ENCODE data around the gene SPARC.

The SPARC gene

DNA sequence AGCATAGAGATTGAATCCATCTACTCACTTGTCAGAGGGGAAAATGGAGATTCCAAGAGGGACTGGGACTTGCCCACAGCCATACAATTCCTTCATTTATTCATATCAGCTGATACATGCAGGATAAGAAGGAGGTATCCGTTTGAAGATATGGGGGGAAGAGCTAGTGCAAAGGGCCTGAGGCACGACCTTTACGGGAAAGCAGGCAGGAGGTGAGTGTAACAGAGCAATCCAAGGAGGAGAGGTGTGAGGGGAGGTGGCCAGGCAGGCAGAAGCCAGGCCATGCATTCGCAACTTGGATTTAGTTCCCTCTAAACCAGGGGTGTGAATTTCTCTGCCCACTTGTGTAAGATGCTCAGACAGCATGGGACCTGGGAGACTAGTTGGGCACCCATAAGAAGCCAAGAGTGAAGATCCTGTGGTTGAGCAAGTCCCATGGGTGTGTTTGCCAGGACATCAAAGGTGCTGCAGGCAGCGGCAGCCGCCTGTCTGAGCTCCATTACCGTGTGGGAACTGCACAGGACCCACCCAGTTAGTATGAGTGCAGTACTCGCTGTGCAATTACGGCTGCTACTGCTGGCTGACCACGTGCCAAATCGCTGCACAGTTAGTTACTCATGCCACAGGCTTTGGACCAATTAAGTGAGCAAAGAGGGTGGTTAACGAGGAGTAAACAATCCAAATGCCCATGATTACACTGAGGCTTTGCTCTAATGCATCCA lies 64.2 kb downstream of the SPARC start:
- no peaks in the 10 kb centered on the region for H3K9me2 ChIP-seq (replicated peaks; ENCODE audit: low read depth, low read length)
- H3K4me3 ChIP-seq (ENCODE audit: low read length, poor library complexity, severe bottlenecking), result no peak overlapping the region
- H4K20me1 ChIP-seq (ENCODE audit: insufficient read depth, low read length, poor library complexity, severe bottlenecking), result no peaks in the 10 kb centered on the region
- H3K9ac ChIP-seq (ENCODE audit: low read depth, low read length, poor library complexity, severe bottlenecking), result no peak overlapping the region
- H3K4me2 ChIP-seq (ENCODE audit: low read depth, low read length, poor library complexity, severe bottlenecking), result no peak overlapping the region
- H2AFZ ChIP-seq (ENCODE audit: low read length), result no peak overlapping the region
- TF ChIP-seq, protein P1, sequence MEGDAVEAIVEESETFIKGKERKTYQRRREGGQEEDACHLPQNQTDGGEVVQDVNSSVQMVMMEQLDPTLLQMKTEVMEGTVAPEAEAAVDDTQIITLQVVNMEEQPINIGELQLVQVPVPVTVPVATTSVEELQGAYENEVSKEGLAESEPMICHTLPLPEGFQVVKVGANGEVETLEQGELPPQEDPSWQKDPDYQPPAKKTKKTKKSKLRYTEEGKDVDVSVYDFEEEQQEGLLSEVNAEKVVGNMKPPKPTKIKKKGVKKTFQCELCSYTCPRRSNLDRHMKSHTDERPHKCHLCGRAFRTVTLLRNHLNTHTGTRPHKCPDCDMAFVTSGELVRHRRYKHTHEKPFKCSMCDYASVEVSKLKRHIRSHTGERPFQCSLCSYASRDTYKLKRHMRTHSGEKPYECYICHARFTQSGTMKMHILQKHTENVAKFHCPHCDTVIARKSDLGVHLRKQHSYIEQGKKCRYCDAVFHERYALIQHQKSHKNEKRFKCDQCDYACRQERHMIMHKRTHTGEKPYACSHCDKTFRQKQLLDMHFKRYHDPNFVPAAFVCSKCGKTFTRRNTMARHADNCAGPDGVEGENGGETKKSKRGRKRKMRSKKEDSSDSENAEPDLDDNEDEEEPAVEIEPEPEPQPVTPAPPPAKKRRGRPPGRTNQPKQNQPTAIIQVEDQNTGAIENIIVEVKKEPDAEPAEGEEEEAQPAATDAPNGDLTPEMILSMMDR (conservative IDR thresholded peaks at IDR 0.05; ENCODE audit: low read length), result no peak
- TF ChIP-seq EZH2phosphoT487 (IDR thresholded peaks at IDR 0.05; ENCODE audit: borderline replicate concordance), result no peak
- no peaks in the 10 kb centered on the region for H3K27me3 ChIP-seq (ENCODE audit: insufficient read depth, low read length, poor library complexity, severe bottlenecking)
- H3F3A ChIP-seq (ENCODE audit: low read depth), result no peaks in the 10 kb centered on the region
- H3K79me2 ChIP-seq (ENCODE audit: insufficient read depth, low read length), result no peaks in the 10 kb centered on the region
- H3K9me3 ChIP-seq (ENCODE audit: insufficient read depth, low read depth, low read length), result no peaks in the 10 kb centered on the region
- no peaks in the 10 kb centered on the region for H3K4me1 ChIP-seq (ENCODE audit: insufficient read depth, low read length, poor library complexity, severe bottlenecking)
- no peaks in the 10 kb centered on the region for H3K36me3 ChIP-seq (ENCODE audit: insufficient read depth, low read length)

DNA sequence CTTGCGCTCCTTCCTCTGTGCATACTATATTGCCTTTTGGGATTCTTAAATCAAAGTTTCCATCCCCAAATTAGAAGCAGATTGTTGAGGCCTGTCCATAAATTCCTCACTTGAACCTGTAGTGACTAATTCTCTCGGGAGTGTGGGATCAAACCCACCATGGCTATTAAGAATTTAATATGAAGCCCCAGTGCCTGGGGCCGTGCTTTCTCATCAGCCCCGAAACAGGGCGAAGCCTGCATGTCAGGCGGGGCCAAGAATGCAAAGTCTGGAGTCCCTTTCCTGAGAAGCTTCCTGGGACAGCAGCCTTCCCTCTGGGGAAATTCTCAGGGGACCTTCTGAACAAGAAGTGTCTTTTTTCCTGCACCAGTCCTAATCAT lies 66.3 kb downstream of the SPARC start:
- H4K20me1 ChIP-seq (ENCODE audit: insufficient read depth, low read length, poor library complexity, severe bottlenecking), result no peaks in the 10 kb centered on the region
- no peaks in the 10 kb centered on the region for H3K9me3 ChIP-seq (ENCODE audit: insufficient read depth, low read depth, low read length)
- TF ChIP-seq, protein P1 (conservative IDR thresholded peaks at IDR 0.05; ENCODE audit: low read length), result no peak
- no peak for TF ChIP-seq EZH2phosphoT487 (IDR thresholded peaks at IDR 0.05; ENCODE audit: borderline replicate concordance)
- H3K79me2 ChIP-seq (ENCODE audit: insufficient read depth, low read length), result no peaks in the 10 kb centered on the region
- no peak overlapping the region for H3K4me3 ChIP-seq (ENCODE audit: low read length, poor library complexity, severe bottlenecking)
- H3K4me2 ChIP-seq (ENCODE audit: low read depth, low read length, poor library complexity, severe bottlenecking), result no peak overlapping the region
- H3K9me2 ChIP-seq (replicated peaks; ENCODE audit: low read depth, low read length), result no peaks in the 10 kb centered on the region
- no peak overlapping the region for H3K9ac ChIP-seq (ENCODE audit: low read depth, low read length, poor library complexity, severe bottlenecking)
- no peaks in the 10 kb centered on the region for H3K4me1 ChIP-seq (ENCODE audit: insufficient read depth, low read length, poor library complexity, severe bottlenecking)
- no peaks in the 10 kb centered on the region for H3F3A ChIP-seq (ENCODE audit: low read depth)
- no peaks in the 10 kb centered on the region for H3K27me3 ChIP-seq (ENCODE audit: insufficient read depth, low read length, poor library complexity, severe bottlenecking)
- H2AFZ ChIP-seq (ENCODE audit: low read length), result no peak overlapping the region
- no peaks in the 10 kb centered on the region for H3K36me3 ChIP-seq (ENCODE audit: insufficient read depth, low read length)

DNA sequence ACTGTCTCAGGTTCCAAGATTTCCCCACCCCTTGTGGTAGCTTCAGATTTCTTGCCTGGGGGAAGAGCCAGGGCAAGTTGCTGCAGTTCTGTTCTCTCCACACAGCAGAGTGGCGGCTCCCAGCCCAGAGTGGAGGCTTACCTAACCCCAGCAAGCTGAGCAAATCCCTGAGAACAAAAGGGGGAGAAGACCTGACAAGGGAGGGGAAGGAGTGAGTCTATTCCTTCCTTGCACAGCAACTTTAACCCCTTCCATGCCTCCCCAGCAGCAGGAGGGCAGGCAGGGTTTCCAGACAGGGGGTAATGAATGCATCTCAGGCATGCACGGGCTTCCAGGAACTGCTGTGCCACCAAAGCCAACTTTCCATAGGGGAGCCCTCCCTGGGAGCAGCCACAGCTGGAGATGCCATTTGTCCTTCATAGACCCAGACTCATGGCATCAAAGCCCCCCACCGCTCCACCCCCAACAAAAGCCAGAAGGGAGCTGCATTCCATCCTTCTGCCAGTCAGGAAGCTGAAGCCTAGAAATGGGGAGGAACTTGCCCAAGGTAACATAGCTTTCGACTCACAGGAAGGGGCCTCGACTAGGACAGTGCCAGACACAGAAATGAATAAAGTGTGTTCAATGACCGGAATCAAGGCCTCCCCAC lies 66.8 kb downstream of the SPARC start:
- Histone ChIP-seq H3K9me2 (replicated peaks; ENCODE audit: low read depth, low read length) (no peaks in the 10 kb centered on the region), H3K4me1 (ENCODE audit: insufficient read depth, low read length, poor library complexity, severe bottlenecking) (no peaks in the 10 kb centered on the region), H3K27me3 (ENCODE audit: insufficient read depth, low read length, poor library complexity, severe bottlenecking) (no peaks in the 10 kb centered on the region), H4K20me1 (ENCODE audit: insufficient read depth, low read length, poor library complexity, severe bottlenecking) (no peaks in the 10 kb centered on the region), H3K9me3 (ENCODE audit: insufficient read depth, low read depth, low read length) (no peaks in the 10 kb centered on the region), H2AFZ (ENCODE audit: low read length) (no peak overlapping the region), H3K79me2 (ENCODE audit: insufficient read depth, low read length) (no peaks in the 10 kb centered on the region), H3F3A (ENCODE audit: low read depth) (no peaks in the 10 kb centered on the region), H3K36me3 (ENCODE audit: insufficient read depth, low read length) (no peaks in the 10 kb centered on the region), H3K9ac (ENCODE audit: low read depth, low read length, poor library complexity, severe bottlenecking) (no peak overlapping the region), H3K4me3 (ENCODE audit: low read length, poor library complexity, severe bottlenecking) (no peak overlapping the region), H3K4me2 (ENCODE audit: low read depth, low read length, poor library complexity, severe bottlenecking) (no peak overlapping the region)
- TF ChIP-seq, protein P1 (conservative IDR thresholded peaks at IDR 0.05; ENCODE audit: low read length), result no peak
- TF ChIP-seq EZH2phosphoT487 (IDR thresholded peaks at IDR 0.05; ENCODE audit: borderline replicate concordance), result no peak

Data from Loucy (cell line).